Nephron progenitor cell (in vitro differentiated cells): ENCODE measurements around the gene BPIFA3.
A peak's percentile ranks its signal among the peaks of the same experiment; 100 is the strongest.

ENCODE experiments used
- DNase-seq: peaks from one replicate; pipeline ENCODE4 v3.0.0; 2021
- H3K27ac Mint-ChIP-seq: 2 replicates; pipeline ENCODE4 v1.8.0; 2021; ENCODE audit warnings: mild to moderate bottlenecking, moderate library complexity, mixed read lengths
- H3K27me3 Mint-ChIP-seq: 2 replicates; pipeline ENCODE4 v1.8.0; 2021; ENCODE audit warnings: mild to moderate bottlenecking, low read depth, mixed read lengths; ENCODE audit not compliant: poor library complexity
- H3K36me3 Mint-ChIP-seq: 2 replicates; pipeline ENCODE4 v1.8.0; 2021; ENCODE audit warnings: low read depth, mixed read lengths
- H3K4me1 Mint-ChIP-seq: 2 replicates; pipeline ENCODE4 v1.8.0; 2021; ENCODE audit warnings: mixed read lengths
- H3K4me3 Mint-ChIP-seq: 2 replicates; pipeline ENCODE4 v1.8.0; 2021; ENCODE audit warnings: mild to moderate bottlenecking, moderate library complexity, mixed read lengths
- H3K9me3 Mint-ChIP-seq: 2 replicates; pipeline ENCODE4 v1.8.0; 2021; ENCODE audit warnings: mild to moderate bottlenecking, moderate library complexity, mixed read lengths
- TF ChIP-seq, protein P1 (sequence below): fragments of 200-600 bp; sonication (generic); IDR thresholded peaks from 2 replicates; pipeline ENCODE4 v1.5.0; 2021; ENCODE audit warnings: antibody characterized with exemption

BPIFA3 gene

DNA sequence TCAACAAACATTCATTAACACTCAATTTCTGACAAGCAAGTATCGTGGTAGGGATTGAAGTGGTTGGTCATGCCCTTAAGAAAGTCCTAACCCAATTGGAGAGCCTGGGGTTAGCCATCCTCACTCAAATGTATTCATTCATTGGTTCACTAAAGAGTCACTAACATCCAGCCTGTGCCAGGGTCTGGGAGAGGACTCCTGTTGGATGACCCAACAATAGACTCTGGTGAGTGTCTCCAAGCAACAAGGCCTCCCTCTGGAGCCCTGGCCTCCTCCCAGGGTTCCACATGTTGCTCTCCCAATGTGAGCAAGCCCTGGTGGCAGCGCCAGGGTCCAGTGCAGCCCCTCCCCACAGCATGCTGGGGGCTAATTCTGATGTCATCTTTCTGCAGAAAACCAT, at the start of gene BPIFA3:
Gene BPIFA3 (plus strand): TSS at position 301 of the 400 bp plus-strand sequence. CDS start 185 bp downstream, outside the sequence.
- peaks cover 66% of the 10 kb centered on the region for H3K27me3 Mint-ChIP-seq
- H3K9me3 Mint-ChIP-seq, result no peaks in the 10 kb centered on the region
- H3K36me3 Mint-ChIP-seq, result no peaks in the 10 kb centered on the region
- no peak within 1 kb of the TSS for H3K4me3 Mint-ChIP-seq
- DNase-seq, result no peak
- no peak within 1 kb of the TSS for H3K27ac Mint-ChIP-seq
- TF ChIP-seq, protein P1, sequence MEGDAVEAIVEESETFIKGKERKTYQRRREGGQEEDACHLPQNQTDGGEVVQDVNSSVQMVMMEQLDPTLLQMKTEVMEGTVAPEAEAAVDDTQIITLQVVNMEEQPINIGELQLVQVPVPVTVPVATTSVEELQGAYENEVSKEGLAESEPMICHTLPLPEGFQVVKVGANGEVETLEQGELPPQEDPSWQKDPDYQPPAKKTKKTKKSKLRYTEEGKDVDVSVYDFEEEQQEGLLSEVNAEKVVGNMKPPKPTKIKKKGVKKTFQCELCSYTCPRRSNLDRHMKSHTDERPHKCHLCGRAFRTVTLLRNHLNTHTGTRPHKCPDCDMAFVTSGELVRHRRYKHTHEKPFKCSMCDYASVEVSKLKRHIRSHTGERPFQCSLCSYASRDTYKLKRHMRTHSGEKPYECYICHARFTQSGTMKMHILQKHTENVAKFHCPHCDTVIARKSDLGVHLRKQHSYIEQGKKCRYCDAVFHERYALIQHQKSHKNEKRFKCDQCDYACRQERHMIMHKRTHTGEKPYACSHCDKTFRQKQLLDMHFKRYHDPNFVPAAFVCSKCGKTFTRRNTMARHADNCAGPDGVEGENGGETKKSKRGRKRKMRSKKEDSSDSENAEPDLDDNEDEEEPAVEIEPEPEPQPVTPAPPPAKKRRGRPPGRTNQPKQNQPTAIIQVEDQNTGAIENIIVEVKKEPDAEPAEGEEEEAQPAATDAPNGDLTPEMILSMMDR, result no peak
- H3K4me1 Mint-ChIP-seq, result no peaks in the 10 kb centered on the region

DNA sequence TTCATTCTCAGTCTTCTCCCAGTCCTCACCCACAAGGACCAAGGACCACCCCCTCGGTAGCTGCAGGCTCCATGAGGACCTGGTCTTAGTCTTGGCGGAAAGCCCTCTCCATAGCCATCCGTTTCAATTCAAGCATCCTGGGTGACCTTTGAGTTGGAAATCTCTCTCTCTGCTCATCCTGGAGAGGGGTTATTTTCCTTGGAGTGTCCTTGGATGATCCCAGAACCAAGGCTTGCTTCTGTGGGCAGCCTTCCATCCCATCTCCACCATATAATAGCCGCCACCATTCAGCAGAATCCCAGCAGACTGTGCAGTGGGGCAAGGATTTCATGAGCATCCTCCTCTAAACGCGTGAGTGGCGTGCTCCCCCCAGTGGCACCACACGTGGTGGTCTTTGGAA, 49.3 kb upstream of the BPIFA3 start, which contains the start of gene BPIFA2:
Gene BPIFA2 (plus strand): TSS at position 301 of the 400 bp plus-strand sequence. CDS start 987 bp downstream, outside the sequence.
- Mint-ChIP-seq H3K36me3 (no peaks in the 10 kb centered on the region), H3K4me3 (no peak within 1 kb of the TSS), H3K27me3 (peaks cover 17% of the 10 kb centered on the region), H3K27ac (no peak within 1 kb of the TSS), H3K9me3 (peaks cover 30% of the 10 kb centered on the region), H3K4me1 (no peaks in the 10 kb centered on the region)
- TF ChIP-seq, protein P1, result no peak
- DNase-seq, result no peak

DNA sequence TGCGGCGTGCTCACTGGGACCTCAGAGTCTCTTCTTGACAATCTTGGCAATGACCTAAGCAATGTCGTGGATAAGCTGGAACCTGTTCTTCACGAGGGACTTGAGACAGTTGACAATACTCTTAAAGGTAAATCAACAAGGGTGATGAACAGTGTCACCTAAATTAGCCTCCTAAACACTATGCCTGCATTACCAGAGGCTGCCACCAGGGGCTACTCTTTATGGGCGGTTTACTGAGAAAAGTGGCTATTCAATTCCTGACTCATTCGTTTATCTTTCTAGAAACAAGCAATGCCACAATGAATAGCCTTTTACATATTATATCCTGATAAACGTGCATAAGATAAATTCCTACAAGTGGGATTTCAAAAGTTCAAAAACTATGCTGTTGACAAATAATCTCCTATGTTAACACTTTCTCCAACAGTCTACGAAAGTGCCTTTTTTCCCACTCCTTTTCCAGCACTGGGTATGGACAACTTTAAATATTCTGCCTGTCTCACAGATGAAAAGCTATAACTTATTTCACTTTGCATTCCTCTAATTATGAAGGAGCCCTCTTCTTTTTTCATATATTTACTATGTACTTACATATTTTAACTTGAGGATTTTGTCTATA, 47.9 kb upstream of the BPIFA3 start:
- Mint-ChIP-seq H3K36me3 (no peaks in the 10 kb centered on the region), H3K27me3 (peaks cover 11% of the 10 kb centered on the region), H3K4me1 (no peaks in the 10 kb centered on the region), H3K27ac (no peak overlapping the region), H3K4me3 (no peak overlapping the region), H3K9me3 (peaks cover 30% of the 10 kb centered on the region)
- TF ChIP-seq, protein P1, result peak; percentile 47
- DNase-seq, result peak; percentile 21

DNA sequence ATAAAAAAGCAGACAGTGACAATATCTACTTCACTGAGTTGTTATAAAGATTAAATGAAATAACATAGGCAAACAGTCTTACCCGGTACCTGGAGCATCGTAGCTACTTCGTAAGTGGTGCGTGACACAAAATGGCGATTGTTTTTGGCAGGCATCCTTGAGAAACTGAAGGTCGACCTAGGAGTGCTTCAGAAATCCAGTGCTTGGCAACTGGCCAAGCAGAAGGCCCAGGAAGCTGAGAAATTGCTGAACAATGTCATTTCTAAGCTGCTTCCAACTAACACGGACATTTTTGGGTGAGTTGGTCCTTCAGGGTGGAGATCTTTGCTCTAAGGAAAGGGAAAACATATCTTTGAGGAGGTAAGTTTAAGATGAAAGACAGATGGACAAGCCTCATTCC, 44.4 kb upstream of the BPIFA3 start:
- H3K9me3 Mint-ChIP-seq, result peaks cover 30% of the 10 kb centered on the region
- no peak overlapping the region for H3K27ac Mint-ChIP-seq
- TF ChIP-seq, protein P1, result no peak
- H3K4me3 Mint-ChIP-seq, result no peak overlapping the region
- no peaks in the 10 kb centered on the region for H3K36me3 Mint-ChIP-seq
- peaks cover 8% of the 10 kb centered on the region for H3K27me3 Mint-ChIP-seq
- no peak for DNase-seq
- H3K4me1 Mint-ChIP-seq, result no peaks in the 10 kb centered on the region

DNA sequence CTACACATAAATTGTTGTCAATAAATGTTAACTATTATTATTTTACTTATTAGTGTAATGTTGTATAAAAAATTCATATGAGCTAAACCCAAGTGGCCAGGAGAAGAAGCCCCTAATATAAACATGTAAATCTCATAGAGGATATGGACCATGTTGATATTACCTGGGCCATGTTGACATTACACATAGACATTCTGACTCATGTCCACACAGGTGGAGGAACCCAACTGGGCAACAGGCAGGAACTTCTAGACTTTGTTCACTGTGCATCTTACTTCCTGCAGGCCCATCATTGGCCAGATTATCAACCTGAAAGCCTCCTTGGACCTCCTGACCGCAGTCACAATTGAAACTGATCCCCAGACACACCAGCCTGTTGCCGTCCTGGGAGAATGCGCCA, 42.0 kb upstream of the BPIFA3 start:
- TF ChIP-seq, protein P1, result no peak
- Mint-ChIP-seq H3K36me3 (no peaks in the 10 kb centered on the region), H3K4me3 (no peak overlapping the region), H3K4me1 (no peaks in the 10 kb centered on the region), H3K27me3 (peaks cover 5% of the 10 kb centered on the region), H3K27ac (no peak overlapping the region), H3K9me3 (peaks cover 14% of the 10 kb centered on the region)
- no peak for DNase-seq

DNA sequence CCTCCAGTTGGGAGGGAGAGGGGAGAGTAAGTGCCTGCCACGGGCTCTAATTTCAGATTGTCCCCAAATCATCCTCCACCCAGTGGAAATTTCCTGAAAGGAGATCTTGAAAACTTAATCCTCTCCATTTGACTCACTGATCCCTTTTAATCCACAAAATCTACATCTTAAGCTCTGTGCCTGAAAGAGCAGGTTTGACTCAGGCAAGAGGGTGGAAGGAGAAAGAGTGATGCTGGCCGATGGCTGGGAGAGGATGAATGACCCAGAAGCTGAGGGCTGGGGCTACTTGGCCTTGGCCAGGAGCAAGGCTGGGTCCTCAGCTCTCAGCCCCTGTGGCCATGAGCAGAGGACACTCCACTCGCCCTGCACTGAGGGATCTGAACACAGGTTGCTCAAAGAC, 41.1 kb upstream of the BPIFA3 start:
- H3K36me3 Mint-ChIP-seq, result no peaks in the 10 kb centered on the region
- no peaks in the 10 kb centered on the region for H3K4me1 Mint-ChIP-seq
- no peak for DNase-seq
- no peak overlapping the region for H3K4me3 Mint-ChIP-seq
- H3K9me3 Mint-ChIP-seq, result peaks cover 5% of the 10 kb centered on the region
- H3K27ac Mint-ChIP-seq, result no peak overlapping the region
- TF ChIP-seq, protein P1, result no peak
- peaks cover 9% of the 10 kb centered on the region for H3K27me3 Mint-ChIP-seq
